Prostate gland (tissue), 2 donors: ENCODE results near the gene GLCE. TPM values are rescaled to one million over a fixed set of nuclear protein-coding genes. Genes with fewer than 3 reads are reported as not detected.

ENCODE experiments used
- DNase-seq: peaks from one replicate; pipeline ENCODE4 v3.0.0-alpha.2; 2019; ENCODE audit warnings: low spot score
- H3K27ac ChIP-seq, 2 donors: fragments of 200-600 bp; sonication (generic); 2 replicates each; pipeline ENCODE4 v1.5.1; 2017 to 2019
- H3K27me3 ChIP-seq: fragments of 200-600 bp; sonication (generic); replicated peaks from 2 replicates; pipeline ENCODE4 v1.5.1; 2019; ENCODE audit not compliant: insufficient read depth
- H3K36me3 ChIP-seq, 2 donors: fragments of 200-600 bp; sonication (generic); 1 replicate in 1 of 2; 2 replicates in 1 of 2; pipeline versions ENCODE4 v1.5.1 to v1.8.1; 2017 to 2019
- H3K4me1 ChIP-seq: fragments of 200-600 bp; sonication (generic); replicated peaks from 2 replicates; pipeline ENCODE4 v1.5.1; 2019
- H3K4me3 ChIP-seq, 2 donors: fragments of 200-600 bp; sonication (generic); 2 replicates each; pipeline ENCODE4 v1.5.1; 2017 to 2019
- H3K9me3 ChIP-seq: fragments of 200-600 bp; sonication (generic); 2 replicates; pipeline ENCODE4 v1.5.1; 2017
- POLR2A ChIP-seq: fragments of 450-650 bp; IDR thresholded peaks from one replicate; pipeline ENCODE4 v1.6.1; 2016; ENCODE audit warnings: antibody characterized with exemption, mild to moderate bottlenecking
- POLR2AphosphoS5 ChIP-seq: sonication (generic); formaldehyde crosslinking; IDR thresholded peaks from one replicate; pipeline ENCODE4 v1.6.1; 2017; ENCODE audit warnings: antibody characterized with exemption
- WGBS: methylation state at CpG from one replicate; pipeline ENCODE4 v1.1.5; 2018; 5-methylcytosine and 5-hydroxymethylcytosine counted together
- intact Hi-C: fragments of 100-400 bp; cut with DNase I; formaldehyde crosslinking; loops from one replicate; pipeline ENCODE4 v1.14.2; 2022
- total RNA-seq, 2 donors: library from RNA; depleted of rRNA; stranded (reverse); fragments of >200 nt; gene quantifications; one replicate each; pipeline ENCODE4 v1.1.0, GENCODE V29; 2016
- TF ChIP-seq, protein P1 (sequence below), 4 experiments: fragments of 200-600 bp in 2 of 4; fragments of 450-650 bp in 2 of 4; sonication (generic) in 2 of 4; IDR thresholded peaks; 1 replicate in 3 of 4; 2 replicates in 1 of 4; pipeline ENCODE4 v1.5.1; 2016 to 2019; ENCODE audit warnings: antibody characterized with exemption in 4 of 4, mild to moderate bottlenecking in 2 of 4, moderate library complexity in 2 of 4

GLCE gene
- total RNA-seq, 2 donors from 2014 or later = 17.4 TPM

DNA sequence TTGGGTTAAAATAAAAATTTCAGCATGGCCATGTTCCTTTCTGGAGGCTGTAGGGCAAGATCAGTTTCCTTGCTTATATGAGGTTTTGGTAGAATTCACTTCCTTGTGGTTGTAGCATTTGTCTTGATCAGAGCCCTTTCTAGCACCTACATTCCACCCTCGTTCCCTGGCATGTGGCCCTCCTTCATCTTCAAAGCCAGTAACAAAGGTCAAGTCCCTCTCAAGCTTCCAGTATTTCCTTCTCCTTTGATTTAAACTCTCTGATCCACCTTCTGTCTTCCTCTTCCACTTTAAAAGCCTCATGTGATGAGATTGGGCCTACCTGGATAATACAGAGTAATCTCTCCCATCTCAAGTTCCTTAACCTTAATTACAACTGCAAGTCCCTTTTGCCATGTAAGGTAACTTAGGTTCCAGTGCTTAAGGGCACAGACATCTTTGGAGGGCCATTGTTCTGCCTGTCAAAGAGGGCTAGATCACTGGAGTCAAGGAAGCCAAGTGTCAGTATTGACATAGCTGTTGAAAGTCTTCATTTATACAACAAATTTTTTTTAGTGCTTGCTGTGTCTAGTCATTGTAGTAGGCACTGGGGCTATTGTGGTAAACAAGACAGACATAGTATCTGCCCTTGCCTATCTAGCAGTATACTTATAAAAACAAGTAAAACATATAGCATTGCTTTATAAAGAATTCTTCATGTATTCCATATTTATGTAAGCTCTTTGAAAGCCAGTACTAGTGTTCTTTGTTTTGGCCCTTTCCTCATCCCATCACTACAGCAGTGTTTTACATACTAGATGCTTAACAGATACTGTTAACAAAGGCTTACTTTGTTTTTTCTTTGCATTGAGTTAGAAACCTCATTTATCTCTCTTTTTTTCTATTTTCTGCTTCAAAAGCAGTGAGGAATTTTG lies 40.7 kb downstream of the GLCE start:
- Histone ChIP-seq H3K36me3 (no peaks in the 10 kb centered on the region), H3K27ac (no peak overlapping the region), H3K9me3 (no peaks in the 10 kb centered on the region), H3K27me3 (no peaks in the 10 kb centered on the region), H3K4me3 (no peak overlapping the region), H3K4me1 (no peaks in the 10 kb centered on the region)
- DNase-seq = no peak
- WGBS = 58% methylated on average over 1 of the region's 1 CpG
- intact Hi-C loops = no loop called here
- TF ChIP-seq POLR2A (no peak), POLR2AphosphoS5 (no peak)
- TF ChIP-seq, protein P1, sequence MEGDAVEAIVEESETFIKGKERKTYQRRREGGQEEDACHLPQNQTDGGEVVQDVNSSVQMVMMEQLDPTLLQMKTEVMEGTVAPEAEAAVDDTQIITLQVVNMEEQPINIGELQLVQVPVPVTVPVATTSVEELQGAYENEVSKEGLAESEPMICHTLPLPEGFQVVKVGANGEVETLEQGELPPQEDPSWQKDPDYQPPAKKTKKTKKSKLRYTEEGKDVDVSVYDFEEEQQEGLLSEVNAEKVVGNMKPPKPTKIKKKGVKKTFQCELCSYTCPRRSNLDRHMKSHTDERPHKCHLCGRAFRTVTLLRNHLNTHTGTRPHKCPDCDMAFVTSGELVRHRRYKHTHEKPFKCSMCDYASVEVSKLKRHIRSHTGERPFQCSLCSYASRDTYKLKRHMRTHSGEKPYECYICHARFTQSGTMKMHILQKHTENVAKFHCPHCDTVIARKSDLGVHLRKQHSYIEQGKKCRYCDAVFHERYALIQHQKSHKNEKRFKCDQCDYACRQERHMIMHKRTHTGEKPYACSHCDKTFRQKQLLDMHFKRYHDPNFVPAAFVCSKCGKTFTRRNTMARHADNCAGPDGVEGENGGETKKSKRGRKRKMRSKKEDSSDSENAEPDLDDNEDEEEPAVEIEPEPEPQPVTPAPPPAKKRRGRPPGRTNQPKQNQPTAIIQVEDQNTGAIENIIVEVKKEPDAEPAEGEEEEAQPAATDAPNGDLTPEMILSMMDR (IDR thresholded peaks at IDR 0.05) = no peak

DNA sequence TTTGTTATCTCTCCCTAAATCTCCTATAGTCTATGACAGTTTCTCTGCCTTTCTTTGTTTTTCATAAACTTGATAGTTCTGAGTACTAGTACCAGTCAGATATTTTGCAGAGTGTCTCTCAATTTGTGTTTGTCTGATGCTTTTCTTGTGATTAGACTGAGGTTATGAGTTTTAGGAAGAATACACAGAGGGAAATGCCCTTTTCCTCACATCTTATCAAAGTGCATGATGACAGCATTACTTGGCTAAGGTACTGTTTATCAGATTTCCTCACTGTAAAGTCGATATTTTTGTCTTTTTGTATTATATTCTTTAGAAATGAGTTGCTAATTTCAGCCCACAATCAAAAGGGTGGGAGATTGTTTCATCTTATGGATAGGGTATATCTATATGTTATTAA lies 45.6 kb downstream of the GLCE start:
- H3K36me3 ChIP-seq = no peaks in the 10 kb centered on the region
- intact Hi-C loops = no loop called here
- DNase-seq = no peak
- no peaks in the 10 kb centered on the region for H3K27me3 ChIP-seq
- no peaks in the 10 kb centered on the region for H3K4me1 ChIP-seq
- H3K4me3 ChIP-seq = no peak overlapping the region
- no peak for TF ChIP-seq POLR2A
- TF ChIP-seq, protein P1 (IDR thresholded peaks at IDR 0.05) = no peak
- no peak for TF ChIP-seq POLR2AphosphoS5
- H3K9me3 ChIP-seq = no peaks in the 10 kb centered on the region
- no peak overlapping the region for H3K27ac ChIP-seq
- 74% methylated on average over 1 of the region's 1 CpG for WGBS

DNA sequence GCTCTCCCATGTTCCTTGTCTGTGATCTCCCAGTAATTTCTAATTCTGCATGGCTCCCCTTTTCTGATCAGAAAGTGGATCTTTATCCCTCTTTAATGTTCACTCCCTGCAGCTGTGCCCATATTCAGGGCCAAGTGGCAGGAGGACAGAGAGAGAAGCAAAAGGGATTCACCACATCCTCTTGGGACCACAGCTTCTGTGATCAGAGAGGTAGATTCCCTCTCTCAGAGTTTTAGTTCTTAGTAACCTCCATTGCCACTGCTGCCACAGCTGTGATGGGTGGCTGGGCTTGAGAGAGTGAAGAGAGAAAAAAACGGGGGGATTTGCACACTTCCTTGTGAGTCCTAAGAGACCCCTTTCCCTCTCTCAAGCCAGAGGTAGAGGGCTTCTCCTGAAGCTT lies 49.2 kb downstream of the GLCE start:
- no peak for TF ChIP-seq POLR2AphosphoS5
- TF ChIP-seq, protein P1 (IDR thresholded peaks at IDR 0.05) = no peak
- no peak for TF ChIP-seq POLR2A
- H3K4me1 ChIP-seq = no peaks in the 10 kb centered on the region
- no peak for DNase-seq
- H3K27me3 ChIP-seq = no peaks in the 10 kb centered on the region
- no peak overlapping the region for H3K4me3 ChIP-seq
- no peaks in the 10 kb centered on the region for H3K36me3 ChIP-seq
- no peaks in the 10 kb centered on the region for H3K9me3 ChIP-seq
- no peak overlapping the region for H3K27ac ChIP-seq
- intact Hi-C loops = no loop called here
- WGBS = 83% methylated on average over 1 of the region's 1 CpG

DNA sequence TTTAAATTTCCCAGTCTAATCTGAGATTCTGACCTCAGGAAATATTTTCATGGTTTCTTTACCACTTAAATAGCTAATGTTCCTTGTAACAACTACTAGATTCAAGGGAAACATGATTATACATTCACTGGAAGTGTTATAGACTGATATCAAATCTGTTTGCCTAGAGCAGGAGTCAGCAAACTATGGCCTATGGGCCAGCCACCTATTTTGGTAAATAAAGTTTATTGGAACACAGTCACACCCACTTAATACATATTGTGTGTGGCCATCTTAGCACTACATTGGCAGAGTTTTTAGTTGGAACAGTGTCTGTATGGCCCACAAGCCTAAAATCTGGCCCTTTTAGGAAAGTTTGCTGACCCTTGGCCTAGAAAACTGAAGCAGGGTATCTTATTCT lies 50.1 kb downstream of the GLCE start:
- intact Hi-C loops = no loop called here
- DNase-seq = no peak
- Histone ChIP-seq H3K27me3 (no peaks in the 10 kb centered on the region), H3K4me1 (no peaks in the 10 kb centered on the region), H3K4me3 (no peak overlapping the region), H3K36me3 (no peaks in the 10 kb centered on the region), H3K27ac (no peak overlapping the region), H3K9me3 (no peaks in the 10 kb centered on the region)
- TF ChIP-seq POLR2A (no peak), POLR2AphosphoS5 (no peak)
- TF ChIP-seq, protein P1 (IDR thresholded peaks at IDR 0.05) = no peak

DNA sequence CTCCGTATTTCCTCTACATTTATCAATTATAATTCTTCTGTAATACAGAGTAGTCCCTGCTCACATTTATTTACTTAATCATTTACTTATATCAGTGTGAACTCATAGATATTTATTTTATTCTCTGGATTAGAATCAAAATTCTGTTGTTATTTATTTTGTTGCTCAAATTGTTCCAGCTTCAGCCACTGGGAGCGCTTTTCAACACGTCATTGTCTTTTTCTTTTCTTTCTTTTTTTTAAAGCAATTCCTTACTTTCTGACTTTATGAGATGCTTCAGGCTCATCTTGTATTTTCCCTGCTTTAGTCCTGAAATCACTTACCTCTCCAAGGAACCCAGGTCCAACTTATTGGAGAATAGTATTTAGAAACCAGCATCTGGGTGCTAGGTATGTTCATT lies 53.4 kb downstream of the GLCE start:
- intact Hi-C loops = no loop called here
- no peak for DNase-seq

More for the DNA sequence above, 53.4 kb downstream of the GLCE start:
- H3K36me3 ChIP-seq = no peaks in the 10 kb centered on the region
- H3K4me3 ChIP-seq = no peak overlapping the region
- TF ChIP-seq, protein P1 (IDR thresholded peaks at IDR 0.05) = no peak
- TF ChIP-seq POLR2A (no peak), POLR2AphosphoS5 (no peak)
- H3K27me3 ChIP-seq = no peaks in the 10 kb centered on the region
- 62% methylated on average over 3 of the region's 3 CpGs for WGBS
- no peaks in the 10 kb centered on the region for H3K4me1 ChIP-seq
- no peaks in the 10 kb centered on the region for H3K9me3 ChIP-seq
- no peak overlapping the region for H3K27ac ChIP-seq
